GM12872 (cell line): ENCODE data around the gene NCBP2.

Experiments used
- CTCF ChIP-seq: IDR thresholded peaks from 3 replicates; pipeline ENCODE4 v1.5.1; 2011; ENCODE audit warnings: low read depth, mild to moderate bottlenecking, low read length, moderate library complexity; ENCODE audit not compliant: insufficient read depth

Gene NCBP2

GRCh38 chr3:196967412-196968232, 25.3 kb upstream of the NCBP2 start:
- no peak for TF ChIP-seq CTCF

- TF ChIP-seq CTCF: no peak
Observed at GRCh38 chr3:196966526-196967401, 24.4 kb upstream of the NCBP2 start.

GRCh38 chr3:196965804-196966173, 23.5 kb upstream of the NCBP2 start:
- TF ChIP-seq CTCF: no peak

- no peak for TF ChIP-seq CTCF
Observed at GRCh38 chr3:196965112-196965803, 22.9 kb upstream of the NCBP2 start.

GRCh38 chr3:196963631-196963953, 21.3 kb upstream of the NCBP2 start:
- TF ChIP-seq CTCF: no peak

- TF ChIP-seq CTCF: no peak
Observed at GRCh38 chr3:196962930-196963630, 20.8 kb upstream of the NCBP2 start.
